ENCODE data around the gene THSD4. TPM values are rescaled to one million over a fixed set of nuclear protein-coding genes. Genes with fewer than 3 reads are reported as not detected.
A peak's percentile ranks its signal among the peaks of the same experiment; 100 is the strongest.

THSD4 gene
- total and polyA plus RNA-seq, 2 of the 4 experiments (the other 2 are of a cell fraction): 25.5 to 31.1 TPM

DNA sequence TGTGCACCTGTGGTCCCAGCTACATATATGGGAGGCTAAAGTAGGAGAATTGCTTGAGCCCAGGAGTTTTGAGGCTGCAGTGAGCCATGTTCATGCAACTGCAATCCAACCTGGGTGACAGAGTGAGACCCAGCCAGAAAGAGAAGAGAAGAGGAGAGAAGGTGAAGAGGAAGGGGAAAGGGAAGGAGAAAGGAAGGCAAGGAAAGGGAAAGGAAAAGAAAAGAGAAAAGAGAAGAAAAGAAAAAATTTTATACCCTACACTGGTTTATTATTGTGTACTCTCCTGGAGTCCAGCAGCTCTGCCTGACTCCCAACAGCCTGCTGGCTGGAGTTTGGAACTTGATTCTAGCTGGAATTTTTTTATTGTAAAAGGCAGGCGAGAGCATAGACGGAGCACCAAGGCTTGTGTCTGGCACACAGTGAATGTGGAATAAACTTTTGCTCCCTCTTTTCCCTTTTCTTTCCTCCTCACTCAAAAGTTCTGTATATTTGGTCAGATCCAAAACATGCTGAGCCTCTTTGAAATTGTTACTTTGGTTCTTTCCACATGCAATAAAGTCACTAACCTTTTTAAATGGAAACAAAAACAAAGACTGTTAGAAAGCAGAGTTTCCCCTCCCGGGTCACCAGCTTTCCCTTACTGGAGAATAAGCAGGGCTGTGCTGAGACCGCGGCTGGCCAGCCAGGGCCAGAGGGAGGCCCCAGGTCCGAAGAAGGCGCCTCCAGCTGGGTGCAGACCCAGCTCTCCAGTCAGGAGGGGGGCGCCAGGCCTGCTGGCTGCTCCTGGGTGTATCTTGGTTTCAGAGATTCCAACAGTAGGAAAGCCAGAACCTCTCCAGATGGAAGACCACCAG, 9.9 kb downstream of the THSD4 start:
- H3K27ac ChIP-seq (ENCODE audit: insufficient read depth, low read length): peak overlapping the region; percentile 80
- H4K5ac ChIP-seq (ENCODE audit: low read depth, low read length): peak overlapping the region; percentile 84
- peak overlapping the region; percentile 62 to 63; a peak in 3 of 4 replicates for H4K8ac ChIP-seq (ENCODE audit: low read depth in 2 of 2, low read length in 2 of 2)
- BruUV-seq (replicated peaks): no TSS peak
- peak overlapping the region; percentile 61 for H3K14ac ChIP-seq (replicated peaks; ENCODE audit: low read depth, low read length)
- H4K91ac ChIP-seq (ENCODE audit: insufficient read depth, low read depth, low read length): peak overlapping the region; percentile 19; the same call in 1 of the 2 replicates
- dilution Hi-C loops (cut with HindIII; ENCODE audit: low sequenced_read_pairs, unreplicated experiment) (no loop called here), intact Hi-C loops (cut with micrococcal nuclease) (no loop called here), in situ Hi-C loops (cut with MboI; ENCODE audit: low sequenced_read_pairs) (no loop called here)
- H3K9me3 ChIP-seq (ENCODE audit: control insufficient read depth, insufficient read depth, low read length): no peaks in the 10 kb centered on the region
- peak overlapping the region; percentile 86 for H3K23ac ChIP-seq (ENCODE audit: low read depth, low read length)
- no peak for TF ChIP-seq RAD21 (IDR thresholded peaks at IDR 0.05; ENCODE audit: low read length)
- no peak for TF ChIP-seq FOS (IDR thresholded peaks at IDR 0.05; ENCODE audit: low read depth, low read length)
- TF ChIP-seq, protein P1, sequence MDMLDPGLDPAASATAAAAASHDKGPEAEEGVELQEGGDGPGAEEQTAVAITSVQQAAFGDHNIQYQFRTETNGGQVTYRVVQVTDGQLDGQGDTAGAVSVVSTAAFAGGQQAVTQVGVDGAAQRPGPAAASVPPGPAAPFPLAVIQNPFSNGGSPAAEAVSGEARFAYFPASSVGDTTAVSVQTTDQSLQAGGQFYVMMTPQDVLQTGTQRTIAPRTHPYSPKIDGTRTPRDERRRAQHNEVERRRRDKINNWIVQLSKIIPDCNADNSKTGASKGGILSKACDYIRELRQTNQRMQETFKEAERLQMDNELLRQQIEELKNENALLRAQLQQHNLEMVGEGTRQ (IDR thresholded peaks at IDR 0.05; ENCODE audit: low read depth, low read length): no peak
- no peaks in the 10 kb centered on the region for H3K27me3 ChIP-seq (ENCODE audit: control insufficient read depth, insufficient read depth, low read length)
- H3K4me3 ChIP-seq (ENCODE audit: insufficient read depth, low read depth, low read length): no peak overlapping the region
- ChIA-PET POLR2A (ENCODE audit: unreplicated experiment) (no interaction called here), CTCF (interaction anchor here (0.8 kb wide), 1 partner anchor 11 kb away, joined by 4 read pairs; no protein-coding TSS in a partner anchor)
- peak overlapping the region; percentile 85 for H3K18ac ChIP-seq (ENCODE audit: low read depth, low read length)
- peaks cover 33 to 86% of the 10 kb centered on the region in 2 experiments for H3K79me1 ChIP-seq (ENCODE audit: low read depth in 1 of 2, low read length in 2 of 2)
- peak overlapping the region; percentile 40 for H2AFZ ChIP-seq (replicated peaks; ENCODE audit: low read length, poor library complexity)
- peaks cover 35% of the 10 kb centered on the region for H3K9me1 ChIP-seq (ENCODE audit: insufficient read depth, low read length)
- peak overlapping the region; percentile 47 for H2AK5ac ChIP-seq (ENCODE audit: low read depth, low read length)
- peak overlapping the region; percentile 53; the same call in 1 of the 2 replicates for H2BK20ac ChIP-seq (ENCODE audit: low read depth, low read length)
- H3K4me1 ChIP-seq (ENCODE audit: control insufficient read depth, insufficient read depth, low read length): peaks cover 18% of the 10 kb centered on the region
- ATAC-seq (ENCODE audit: low read depth) (peak; percentile 69), DNase-seq (no peak)
- peak overlapping the region; percentile 49; the same call in 1 of the 2 replicates for H2BK120ac ChIP-seq (ENCODE audit: low read depth, low read length)
- no CpG with 5 or more reads among the region's 8 CpGs for WGBS, 2 experiments (ENCODE audit: extremely low coverage in 2 of 2, insufficient read length in 1 of 2)
- H3K4me2 ChIP-seq (ENCODE audit: low read depth, low read length): peak overlapping the region; percentile 22
- H2AK9ac ChIP-seq (replicated peaks; ENCODE audit: low read depth, low read length, poor library complexity): peak overlapping the region; percentile 56
- H3K56ac ChIP-seq (ENCODE audit: extremely low read depth, insufficient read depth, low read length): peak overlapping the region; percentile 66; the same call in 1 of the 2 replicates
- H2BK15ac ChIP-seq (ENCODE audit: low read depth, low read length): peak overlapping the region; percentile 44; the same call in 1 of the 3 replicates
- peak overlapping the region; percentile 78 for H3K4ac ChIP-seq (ENCODE audit: low read depth, low read length)
- peaks cover 7% of the 10 kb centered on the region for H3K36me3 ChIP-seq (ENCODE audit: control insufficient read depth, insufficient read depth, low read length)
- peak overlapping the region; percentile 62 for H3K9ac ChIP-seq (ENCODE audit: low read depth, low read length)
- H2BK5ac ChIP-seq (ENCODE audit: low read depth, low read length, poor library complexity, severe bottlenecking): peak overlapping the region; percentile 53
- peaks cover 29% of the 10 kb centered on the region; the same call in 1 of the 2 replicates for H4K20me1 ChIP-seq (ENCODE audit: insufficient read depth, low read length)

Data from IMR-90 (cell line).